ENCODE measurements around the gene GAREM1. TPM values are rescaled to one million over a fixed set of nuclear protein-coding genes. Genes with fewer than 3 reads are reported as not detected.
A peak's percentile ranks its signal among the peaks of the same experiment; 100 is the strongest.

The GAREM1 gene
- polyA plus RNA-seq, 1 of the 3 experiments (the other 2 are of a cell fraction), result 2.8 TPM

DNA sequence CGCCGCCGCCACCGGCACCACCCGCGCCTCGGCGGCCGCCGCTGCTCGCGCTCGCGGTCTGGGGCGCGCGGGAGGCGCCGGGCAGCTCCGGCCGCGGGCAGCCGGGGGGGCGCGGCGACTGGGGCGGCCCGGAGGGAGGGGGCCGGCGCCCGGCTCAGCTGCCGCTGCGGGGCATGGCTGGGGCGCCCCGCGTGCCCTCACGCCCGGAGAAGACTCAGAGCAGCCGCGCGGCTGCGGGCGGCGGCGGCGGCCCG is 295 bp downstream of the GAREM1 start:
- ChIA-PET POLR2A (interaction anchor here (0.6 to 1.9 kb wide), 4 partner anchors 13 to 199 kb away, joined by 3 to 7 read pairs (median 4); no protein-coding TSS in a partner anchor), CTCF (interaction anchor here (0.6 to 6.5 kb wide), 37 partner anchors 8 to 313 kb away, joined by 3 to 99 read pairs (median 6); no protein-coding TSS in a partner anchor)
- H3K4me1 ChIP-seq (ENCODE audit: control insufficient read depth in 1 of 2, insufficient read depth in 2 of 2, low read depth in 1 of 2, low read length in 1 of 2), result peaks cover 0 to 20% of the 10 kb centered on the region in 2 experiments; a peak in 2 of 4 replicates
- WGBS (ENCODE audit: low lambda C conversion rate), result no CpG with 5 or more reads among the region's 47 CpGs
- H3F3A ChIP-seq (replicated peaks; ENCODE audit: insufficient read depth), result peaks cover 4% of the 10 kb centered on the region
- H3K9me3 ChIP-seq, result no peaks in the 10 kb centered on the region
- H3K9me2 ChIP-seq, result no peaks in the 10 kb centered on the region
- 0 out of 2 replicates have a peak overlapping the region, but pooled peaks have one; percentile 85 for H3K4me2 ChIP-seq
- TF ChIP-seq, protein P1, sequence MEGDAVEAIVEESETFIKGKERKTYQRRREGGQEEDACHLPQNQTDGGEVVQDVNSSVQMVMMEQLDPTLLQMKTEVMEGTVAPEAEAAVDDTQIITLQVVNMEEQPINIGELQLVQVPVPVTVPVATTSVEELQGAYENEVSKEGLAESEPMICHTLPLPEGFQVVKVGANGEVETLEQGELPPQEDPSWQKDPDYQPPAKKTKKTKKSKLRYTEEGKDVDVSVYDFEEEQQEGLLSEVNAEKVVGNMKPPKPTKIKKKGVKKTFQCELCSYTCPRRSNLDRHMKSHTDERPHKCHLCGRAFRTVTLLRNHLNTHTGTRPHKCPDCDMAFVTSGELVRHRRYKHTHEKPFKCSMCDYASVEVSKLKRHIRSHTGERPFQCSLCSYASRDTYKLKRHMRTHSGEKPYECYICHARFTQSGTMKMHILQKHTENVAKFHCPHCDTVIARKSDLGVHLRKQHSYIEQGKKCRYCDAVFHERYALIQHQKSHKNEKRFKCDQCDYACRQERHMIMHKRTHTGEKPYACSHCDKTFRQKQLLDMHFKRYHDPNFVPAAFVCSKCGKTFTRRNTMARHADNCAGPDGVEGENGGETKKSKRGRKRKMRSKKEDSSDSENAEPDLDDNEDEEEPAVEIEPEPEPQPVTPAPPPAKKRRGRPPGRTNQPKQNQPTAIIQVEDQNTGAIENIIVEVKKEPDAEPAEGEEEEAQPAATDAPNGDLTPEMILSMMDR (IDR thresholded peaks at IDR 0.05), result no peak
- no peak for TF ChIP-seq TEAD4 (IDR thresholded peaks at IDR 0.05; ENCODE audit: borderline replicate concordance, insufficient read depth)
- TF ChIP-seq, protein P2, sequence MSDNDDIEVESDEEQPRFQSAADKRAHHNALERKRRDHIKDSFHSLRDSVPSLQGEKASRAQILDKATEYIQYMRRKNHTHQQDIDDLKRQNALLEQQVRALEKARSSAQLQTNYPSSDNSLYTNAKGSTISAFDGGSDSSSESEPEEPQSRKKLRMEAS (IDR thresholded peaks at IDR 0.05; ENCODE audit: low read depth), result no peak
- TF ChIP-seq EZH2phosphoT487 (IDR thresholded peaks at IDR 0.05; ENCODE audit: borderline replicate concordance, low read depth), result no peak
- TF ChIP-seq RXRA (IDR thresholded peaks at IDR 0.05; ENCODE audit: borderline replicate concordance, low read depth), result no peak
- TF ChIP-seq SIN3A (IDR thresholded peaks at IDR 0.05; ENCODE audit: borderline replicate concordance, low read depth, low read length), result no peak
- no peak for TF ChIP-seq GATA2 (CRISPR knock-in tag; IDR thresholded peaks at IDR 0.05)
- TF ChIP-seq CHD2 (IDR thresholded peaks at IDR 0.05; ENCODE audit: low read length, partially characterized antibody), result no peak
- TF ChIP-seq RCOR1 (IDR thresholded peaks at IDR 0.05; ENCODE audit: low read length), result no peak
- TF ChIP-seq POLR2AphosphoS5 (IDR thresholded peaks at IDR 0.05; ENCODE audit: low read depth, low read length), result no peak
- no peak for TF ChIP-seq GABPA (IDR thresholded peaks at IDR 0.05; ENCODE audit: low read depth)
- TF ChIP-seq NFIC (IDR thresholded peaks at IDR 0.05; ENCODE audit: borderline replicate concordance), result no peak
- TF ChIP-seq, protein P3, sequence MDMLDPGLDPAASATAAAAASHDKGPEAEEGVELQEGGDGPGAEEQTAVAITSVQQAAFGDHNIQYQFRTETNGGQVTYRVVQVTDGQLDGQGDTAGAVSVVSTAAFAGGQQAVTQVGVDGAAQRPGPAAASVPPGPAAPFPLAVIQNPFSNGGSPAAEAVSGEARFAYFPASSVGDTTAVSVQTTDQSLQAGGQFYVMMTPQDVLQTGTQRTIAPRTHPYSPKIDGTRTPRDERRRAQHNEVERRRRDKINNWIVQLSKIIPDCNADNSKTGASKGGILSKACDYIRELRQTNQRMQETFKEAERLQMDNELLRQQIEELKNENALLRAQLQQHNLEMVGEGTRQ (IDR thresholded peaks at IDR 0.05; ENCODE audit: borderline replicate concordance, low read depth, low read length), result no peak
- TF ChIP-seq FOXM1 (IDR thresholded peaks at IDR 0.05; ENCODE audit: low read depth), result no peak
- TF ChIP-seq RFX5 (IDR thresholded peaks at IDR 0.05; ENCODE audit: low read length), result no peak
- no peak for TF ChIP-seq JUND (IDR thresholded peaks at IDR 0.05)
- no peak for TF ChIP-seq ELF1 (IDR thresholded peaks at IDR 0.05)
- TF ChIP-seq, protein P4, sequence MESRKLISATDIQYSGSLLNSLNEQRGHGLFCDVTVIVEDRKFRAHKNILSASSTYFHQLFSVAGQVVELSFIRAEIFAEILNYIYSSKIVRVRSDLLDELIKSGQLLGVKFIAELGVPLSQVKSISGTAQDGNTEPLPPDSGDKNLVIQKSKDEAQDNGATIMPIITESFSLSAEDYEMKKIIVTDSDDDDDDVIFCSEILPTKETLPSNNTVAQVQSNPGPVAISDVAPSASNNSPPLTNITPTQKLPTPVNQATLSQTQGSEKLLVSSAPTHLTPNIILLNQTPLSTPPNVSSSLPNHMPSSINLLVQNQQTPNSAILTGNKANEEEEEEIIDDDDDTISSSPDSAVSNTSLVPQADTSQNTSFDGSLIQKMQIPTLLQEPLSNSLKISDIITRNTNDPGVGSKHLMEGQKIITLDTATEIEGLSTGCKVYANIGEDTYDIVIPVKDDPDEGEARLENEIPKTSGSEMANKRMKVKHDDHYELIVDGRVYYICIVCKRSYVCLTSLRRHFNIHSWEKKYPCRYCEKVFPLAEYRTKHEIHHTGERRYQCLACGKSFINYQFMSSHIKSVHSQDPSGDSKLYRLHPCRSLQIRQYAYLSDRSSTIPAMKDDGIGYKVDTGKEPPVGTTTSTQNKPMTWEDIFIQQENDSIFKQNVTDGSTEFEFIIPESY (IDR thresholded peaks at IDR 0.05; ENCODE audit: borderline replicate concordance, low read depth), result no peak
- TF ChIP-seq, protein P5, sequence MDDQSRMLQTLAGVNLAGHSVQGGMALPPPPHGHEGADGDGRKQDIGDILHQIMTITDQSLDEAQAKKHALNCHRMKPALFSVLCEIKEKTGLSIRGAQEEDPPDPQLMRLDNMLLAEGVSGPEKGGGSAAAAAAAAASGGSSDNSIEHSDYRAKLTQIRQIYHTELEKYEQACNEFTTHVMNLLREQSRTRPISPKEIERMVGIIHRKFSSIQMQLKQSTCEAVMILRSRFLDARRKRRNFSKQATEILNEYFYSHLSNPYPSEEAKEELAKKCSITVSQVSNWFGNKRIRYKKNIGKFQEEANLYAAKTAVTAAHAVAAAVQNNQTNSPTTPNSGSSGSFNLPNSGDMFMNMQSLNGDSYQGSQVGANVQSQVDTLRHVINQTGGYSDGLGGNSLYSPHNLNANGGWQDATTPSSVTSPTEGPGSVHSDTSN (IDR thresholded peaks at IDR 0.05), result no peak
- H3K79me2 ChIP-seq (ENCODE audit: insufficient read depth), result peaks cover 19% of the 10 kb centered on the region
- peak overlapping the region; percentile 64; the same call in 1 of the 2 replicates for H3K9ac ChIP-seq
- H3K36me3 ChIP-seq (replicated peaks in 1 of 2; ENCODE audit: control insufficient read depth in 1 of 2, insufficient read depth in 2 of 2, low read length in 1 of 2), result no peaks in the 10 kb centered on the region
- no peaks in the 10 kb centered on the region for H4K20me1 ChIP-seq (ENCODE audit: insufficient read depth)
- no peaks in the 10 kb centered on the region for H3K27me3 ChIP-seq (ENCODE audit: insufficient read depth)
- peak overlapping the region; percentile 83; the same call in 1 of the 2 replicates for H2AFZ ChIP-seq (ENCODE audit: low read depth)
- H3K4me3 ChIP-seq (ENCODE audit: low read depth in 2 of 2, low read length in 1 of 2), result peak overlapping the region; percentile 83 to 86; a peak in 3 of 4 replicates
- H3K27ac ChIP-seq (ENCODE audit: low read depth in 2 of 2, low read length in 1 of 2), result peak overlapping the region; percentile 63 to 81; a peak in 3 of 4 replicates
- DNase-seq, result no peak
